ENCODE results near the gene LAPTM4A.

LAPTM4A gene

GRCh38 chr2:20016346-20016745 is 35.1 kb downstream of the LAPTM4A start:
- DNase-seq = no peak

- peak; percentile 52 for DNase-seq
Measured at GRCh38 chr2:20015482-20016083, 35.8 kb downstream of the LAPTM4A start.

GRCh38 chr2:20013126-20013849 is 38.1 kb downstream of the LAPTM4A start:
- DNase-seq = no peak

- DNase-seq = peak; percentile 43
Measured at GRCh38 chr2:20012282-20013125, 38.9 kb downstream of the LAPTM4A start, which contains the start of gene MATN3. Gene MATN3 (minus strand): TSS chr2:20012668. CDS start chr2:20012631, 37 bp downstream.

- DNase-seq = no peak
Measured at GRCh38 chr2:20012032-20012281, 39.5 kb downstream of the LAPTM4A start.

GRCh38 chr2:20011276-20012031 is 40.0 kb downstream of the LAPTM4A start:
- no peak for DNase-seq

- no peak for DNase-seq
Measured at GRCh38 chr2:20008703-20009102, 42.7 kb downstream of the LAPTM4A start.

- no peak for DNase-seq
Measured at GRCh38 chr2:20005891-20006470, 45.4 kb downstream of the LAPTM4A start.

GRCh38 chr2:20005067-20005627 is 46.3 kb downstream of the LAPTM4A start:
- no peak for DNase-seq

GRCh38 chr2:20001361-20001863 is 50.0 kb downstream of the LAPTM4A start:
- DNase-seq = no peak

- no peak for DNase-seq
Measured at GRCh38 chr2:19993731-19994130, 57.7 kb downstream of the LAPTM4A start.

GRCh38 chr2:19991895-19992294 is 59.5 kb downstream of the LAPTM4A start:
- DNase-seq = no peak

GRCh38 chr2:19990416-19990728 is 61.1 kb downstream of the LAPTM4A start:
- no peak for DNase-seq

- peak; percentile 93 for DNase-seq
Measured at GRCh38 chr2:19989667-19990415, 61.6 kb downstream of the LAPTM4A start, which contains the start of gene WDR35. Gene WDR35 (minus strand): TSS chr2:19990105. CDS start chr2:19990015, 90 bp downstream.

- DNase-seq = no peak
Measured at GRCh38 chr2:19989342-19989666, 62.1 kb downstream of the LAPTM4A start.

- no peak for DNase-seq
Measured at GRCh38 chr2:19988600-19988999, 62.8 kb downstream of the LAPTM4A start.

GRCh38 chr2:19987936-19988335 is 63.5 kb downstream of the LAPTM4A start:
- no peak for DNase-seq
